Endothelial cell of umbilical vein (primary cell): ENCODE measurements around the gene DUSP15. TPM values are rescaled to one million over a fixed set of nuclear protein-coding genes. Genes with fewer than 3 reads are reported as not detected.

Experiments used
- BruUV-seq: library from RNA; stranded (reverse); fragments of 400-500 nt; replicated peaks from 2 replicates; lab custom pipeline; 2021; lab: Mats Ljungman, UMichigan
- CTCF ChIA-PET: fragments of 300-600, 350-600 bp; sonication (Branson Sonifier 250); formaldehyde crosslinking; loops from one replicate; lab custom pipeline; 2021; ENCODE audit warnings: antibody characterized with exemption, inconsistent platforms; lab: Charles Lee
- POLR2A ChIA-PET: fragments of 300-600, 350-600 bp; sonication (Branson Sonifier 250); formaldehyde crosslinking; loops from one replicate; lab custom pipeline; 2021; ENCODE audit warnings: antibody characterized with exemption, inconsistent platforms; lab: Charles Lee
- DNase-seq: peaks from one replicate; pipeline ENCODE4 v3.0.0-alpha.2; 2011; ENCODE audit warnings: low read depth, low spot score
- FAIRE-seq: peaks from 2 replicates; lab custom pipeline; 2011; peaks lifted over from hg19 to GRCh38; lab: Jason Lieb, UNC
- H2AFZ ChIP-seq: 2 replicates; pipeline ENCODE4 v1.6.0; 2012; ENCODE audit warnings: low read depth, low read length, control low read depth, inconsistent platforms
- H3K27ac ChIP-seq: 2 replicates; pipeline ENCODE4 v1.5.1; 2011; ENCODE audit warnings: low read depth, mild to moderate bottlenecking, control low read depth, low read length, moderate library complexity; ENCODE audit not compliant: insufficient read depth
- H3K27me3 ChIP-seq, 2 experiments: 2 replicates each; pipeline versions ENCODE4 v1.6.0 to v1.6.1; 2011; ENCODE audit warnings: low read length in 2 of 2, mixed read lengths in 1 of 2; ENCODE audit not compliant: control insufficient read depth in 2 of 2, insufficient read depth in 2 of 2
- H3K36me3 ChIP-seq, 2 experiments: 2 replicates in 1 of 2; 3 replicates in 1 of 2; pipeline ENCODE4 v1.5.1; 2011; ENCODE audit warnings: low read length in 2 of 2, mild to moderate bottlenecking in 1 of 2, moderate library complexity in 1 of 2; ENCODE audit not compliant: control insufficient read depth in 2 of 2, insufficient read depth in 2 of 2; ENCODE audit errors: extremely low read depth in 1 of 2
- H3K4me1 ChIP-seq: 3 replicates; pipeline ENCODE4 v1.5.1; 2011; ENCODE audit warnings: mild to moderate bottlenecking, low read length; ENCODE audit not compliant: control insufficient read depth, insufficient read depth; ENCODE audit errors: extremely low read depth
- H3K4me2 ChIP-seq: 2 replicates; pipeline ENCODE4 v1.6.1; 2011; ENCODE audit warnings: low read length, control low read depth, mixed read lengths; ENCODE audit not compliant: insufficient read depth
- H3K4me3 ChIP-seq, 3 experiments: fragments of 200-600 bp in 1 of 3; sonication (generic), shearing (Covaris generic) in 1 of 3; replicated peaks in 1 of 3; 2 replicates each; pipeline ENCODE4 v1.5.1; 2011 to 2016; ENCODE audit warnings: control low read depth in 3 of 3, low read length in 3 of 3, mild to moderate bottlenecking in 2 of 3, inconsistent platforms in 1 of 3, low read depth in 1 of 3, moderate library complexity in 1 of 3; ENCODE audit not compliant: insufficient read depth in 1 of 3
- H3K79me2 ChIP-seq: 2 replicates; pipeline ENCODE4 v1.6.0; 2012; ENCODE audit warnings: low read length, inconsistent platforms; ENCODE audit not compliant: control insufficient read depth, insufficient read depth
- H3K9ac ChIP-seq: replicated peaks from 2 replicates; pipeline ENCODE3; 2011; ENCODE audit warnings: low read length, control low read depth; ENCODE audit not compliant: insufficient read depth; ENCODE audit errors: extremely low read depth
- H3K9me1 ChIP-seq: replicated peaks from 3 replicates; pipeline ENCODE4 v1.6.0; 2011; ENCODE audit warnings: mild to moderate bottlenecking, low read length; ENCODE audit not compliant: control insufficient read depth, insufficient read depth; ENCODE audit errors: extremely low read depth
- H3K9me3 ChIP-seq: replicated peaks from 2 replicates; pipeline ENCODE4 v1.5.1; 2012; ENCODE audit warnings: low read length, inconsistent platforms; ENCODE audit not compliant: control insufficient read depth, insufficient read depth
- H4K20me1 ChIP-seq: replicated peaks from 2 replicates; pipeline ENCODE3; 2011; ENCODE audit warnings: mild to moderate bottlenecking, low read length; ENCODE audit not compliant: control insufficient read depth, insufficient read depth; ENCODE audit errors: extremely low read depth
- EZH2 ChIP-seq: IDR thresholded peaks from 2 replicates; pipeline ENCODE4 v1.6.1; 2012; ENCODE audit warnings: borderline replicate concordance, low read depth, mild to moderate bottlenecking, moderate library complexity, low read length, inconsistent platforms; ENCODE audit not compliant: severe bottlenecking
- FOS ChIP-seq: IDR thresholded peaks from 2 replicates; pipeline ENCODE4 v1.6.1; 2011; ENCODE audit warnings: mild to moderate bottlenecking, low read length, moderate library complexity, borderline replicate concordance; ENCODE audit not compliant: insufficient read depth
- GATA2 ChIP-seq: IDR thresholded peaks from 2 replicates; pipeline ENCODE4 v1.7.0; 2011; ENCODE audit warnings: low read depth, mild to moderate bottlenecking, moderate library complexity, mixed read lengths, low read length; ENCODE audit not compliant: insufficient read length, insufficient read depth
- JUN ChIP-seq: IDR thresholded peaks from 2 replicates; pipeline ENCODE4 v1.6.1; 2011; ENCODE audit warnings: borderline replicate concordance, low read depth; ENCODE audit not compliant: insufficient read length, insufficient read depth
- MYC ChIP-seq: IDR thresholded peaks from one replicate; pipeline ENCODE4 v1.6.1; 2011; ENCODE audit warnings: mild to moderate bottlenecking, low read depth, low read length
- POLR2A ChIP-seq: IDR thresholded peaks from 2 replicates; pipeline ENCODE4 v1.6.1; 2012; ENCODE audit warnings: low read depth, mild to moderate bottlenecking, control low read depth, low read length
- POLR2AphosphoS5 ChIP-seq: IDR thresholded peaks from 2 replicates; pipeline ENCODE4 v1.6.1; 2012; ENCODE audit warnings: low read depth, mild to moderate bottlenecking, control low read depth, low read length, moderate library complexity; ENCODE audit not compliant: insufficient read depth
- dilution Hi-C: fragments of 300-500 bp; cut with MboI; formaldehyde crosslinking; loops from one replicate; pipeline ENCODE4 v1.15.0; 2019; ENCODE audit warnings: low sequenced_read_pairs; ENCODE audit not compliant: extremely low pct_ligation_motif_present
- intact Hi-C: fragments of 100-400 bp; cut with micrococcal nuclease; formaldehyde crosslinking; loops from one replicate; pipeline ENCODE4 v1.10.0; 2022
- polyA plus RNA-seq, 4 experiments: library from polyadenylated mRNA; depleted of rRNA in 3 of 4; stranded (reverse) in 3 of 4; unstranded in 1 of 4; fragments of >200 nt; gene quantifications; 2 replicates each; pipeline versions ENCODE4 v1.2.1 to v1.2.3, GENCODE V29; 2011 to 2012; ENCODE audit warnings: missing spikeins in 1 of 4
- total RNA-seq: library from RNA; stranded (reverse); gene quantifications from 2 replicates; pipeline ENCODE4 v1.2.3, GENCODE V29; 2021
- TF ChIP-seq, protein P1 (sequence below): IDR thresholded peaks from 2 replicates; pipeline ENCODE4 v1.6.1; 2011; ENCODE audit not compliant: insufficient read depth, insufficient read length
- TF ChIP-seq, protein P2 (sequence below), 2 donors: IDR thresholded peaks; 1 replicate in 1 of 2; 2 replicates in 1 of 2; pipeline ENCODE4 v1.5.1; 2011; ENCODE audit warnings: low read length in 2 of 2, mild to moderate bottlenecking in 2 of 2, moderate library complexity in 2 of 2, control low read depth in 1 of 2, inconsistent platforms in 1 of 2, low read depth in 1 of 2; ENCODE audit not compliant: insufficient read depth in 1 of 2; ENCODE audit errors: extremely low read depth in 1 of 2

DUSP15 gene
- total and polyA plus RNA-seq, 2 donors (not counting 3 experiments of a cell fraction or from before 2014, with no cell fraction given), result 0.33 TPM; not detected in 1

DNA sequence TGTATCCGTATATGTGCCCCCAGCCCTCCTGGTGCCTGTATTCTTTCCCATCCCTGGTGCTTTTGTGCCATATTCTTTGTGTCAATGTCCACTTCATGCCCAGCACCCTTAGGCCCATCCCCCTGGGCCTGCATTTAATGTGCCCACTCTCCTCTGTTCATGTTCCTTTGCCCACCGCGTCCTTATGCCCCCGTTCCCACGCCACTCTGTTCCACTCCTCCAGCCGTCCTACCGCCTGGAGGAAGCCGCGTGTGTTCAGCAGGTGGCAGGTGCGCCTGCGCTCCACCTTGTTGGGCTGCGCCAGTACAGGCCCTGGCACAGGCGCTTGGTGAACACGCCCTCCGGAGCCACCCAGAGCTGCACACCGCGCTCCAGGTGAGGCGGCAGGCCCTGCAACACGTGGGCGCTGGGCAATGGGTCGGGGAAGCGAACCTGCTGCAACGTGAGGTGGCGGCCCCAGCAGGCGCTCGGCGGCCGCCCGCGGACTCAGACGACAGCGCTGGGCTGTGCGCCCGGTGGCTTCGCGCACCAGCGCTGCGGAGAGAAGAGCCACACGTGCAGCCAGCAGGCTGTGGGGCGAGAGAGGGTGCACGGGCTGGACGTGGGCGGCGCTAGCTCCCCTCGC lies 20.9 kb downstream of the DUSP15 start:
- Histone ChIP-seq H3K4me3 (no peak overlapping the region), H4K20me1 (no peaks in the 10 kb centered on the region), H3K27ac (no peak overlapping the region), H2AFZ (no peak overlapping the region), H3K27me3 (peaks cover 17 to 19% of the 10 kb centered on the region in 2 experiments), H3K9ac (no peak overlapping the region), H3K4me2 (no peak overlapping the region), H3K36me3 (no peaks in the 10 kb centered on the region), H3K79me2 (no peaks in the 10 kb centered on the region), H3K9me1 (no peaks in the 10 kb centered on the region), H3K9me3 (no peaks in the 10 kb centered on the region), H3K4me1 (no peaks in the 10 kb centered on the region)
- intact Hi-C loops, result no loop called here
- no TSS peak for BruUV-seq
- FAIRE-seq, result no peak
- no peak for DNase-seq
- dilution Hi-C loops, result no loop called here
- CTCF ChIA-PET, result interaction anchor here (2.6 to 18.2 kb wide), 3 partner anchors 22 to 242 kb away, joined by 17 to 619 read pairs (median 64); partner anchors contain the start of genes MYLK2 and PDRG1
- POLR2A ChIA-PET, result no interaction called here
- TF ChIP-seq, protein P1, sequence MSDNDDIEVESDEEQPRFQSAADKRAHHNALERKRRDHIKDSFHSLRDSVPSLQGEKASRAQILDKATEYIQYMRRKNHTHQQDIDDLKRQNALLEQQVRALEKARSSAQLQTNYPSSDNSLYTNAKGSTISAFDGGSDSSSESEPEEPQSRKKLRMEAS, result no peak
- TF ChIP-seq GATA2 (no peak), MYC (no peak), JUN (no peak), POLR2AphosphoS5 (no peak), EZH2 (no peak), POLR2A (no peak), FOS (no peak)
- TF ChIP-seq, protein P2, sequence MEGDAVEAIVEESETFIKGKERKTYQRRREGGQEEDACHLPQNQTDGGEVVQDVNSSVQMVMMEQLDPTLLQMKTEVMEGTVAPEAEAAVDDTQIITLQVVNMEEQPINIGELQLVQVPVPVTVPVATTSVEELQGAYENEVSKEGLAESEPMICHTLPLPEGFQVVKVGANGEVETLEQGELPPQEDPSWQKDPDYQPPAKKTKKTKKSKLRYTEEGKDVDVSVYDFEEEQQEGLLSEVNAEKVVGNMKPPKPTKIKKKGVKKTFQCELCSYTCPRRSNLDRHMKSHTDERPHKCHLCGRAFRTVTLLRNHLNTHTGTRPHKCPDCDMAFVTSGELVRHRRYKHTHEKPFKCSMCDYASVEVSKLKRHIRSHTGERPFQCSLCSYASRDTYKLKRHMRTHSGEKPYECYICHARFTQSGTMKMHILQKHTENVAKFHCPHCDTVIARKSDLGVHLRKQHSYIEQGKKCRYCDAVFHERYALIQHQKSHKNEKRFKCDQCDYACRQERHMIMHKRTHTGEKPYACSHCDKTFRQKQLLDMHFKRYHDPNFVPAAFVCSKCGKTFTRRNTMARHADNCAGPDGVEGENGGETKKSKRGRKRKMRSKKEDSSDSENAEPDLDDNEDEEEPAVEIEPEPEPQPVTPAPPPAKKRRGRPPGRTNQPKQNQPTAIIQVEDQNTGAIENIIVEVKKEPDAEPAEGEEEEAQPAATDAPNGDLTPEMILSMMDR (IDR thresholded peaks at IDR 0.05; ENCODE audit: extremely low read depth in 1 of 2, insufficient read depth in 1 of 2, low read depth in 1 of 2, low read length in 2 of 2), result no peak
